HepG2 (cell line): ENCODE results near the gene CCBE1. TPM values are rescaled to one million over a fixed set of nuclear protein-coding genes. Genes with fewer than 3 reads are reported as not detected.

Source experiments
- ATAC-seq: fragments of 200-7000 bp; cut with Tn5 transposase; 3 replicates; pipeline ENCODE4 v1.9.1; 2020; ENCODE audit warnings: mild to moderate bottlenecking, moderate library complexity
- BruUV-seq: library from RNA; stranded (reverse); fragments of 400-500 nt; replicated peaks from 2 replicates; lab custom pipeline; 2021; lab: Mats Ljungman, UMichigan
- CTCF ChIA-PET: fragments of 300-600 bp; formaldehyde crosslinking; extraction: SDS; loops from one replicate; lab custom pipeline; 2021; ENCODE audit warnings: low total read pairs, inconsistent platforms, low intra/inter-chr PET ratio; lab: Yijun Ruan, JAX
- POLR2A ChIA-PET: fragments of 350-600 bp; sonication (Branson Sonifier 250); formaldehyde crosslinking; loops from one replicate; lab custom pipeline; 2020; ENCODE audit warnings: antibody characterized with exemption, inconsistent platforms; lab: Yijun Ruan, JAX
- DNase-seq: peaks from one replicate; pipeline ENCODE4 v3.0.0-alpha.2; 2015; ENCODE audit warnings: low spot score
- FAIRE-seq: peaks from 3 replicates; lab custom pipeline; 2011; peaks lifted over from hg19 to GRCh38; lab: Jason Lieb, UNC
- H2AFZ ChIP-seq: one replicate; pipeline ENCODE4 v1.6.1; 2011; ENCODE audit warnings: low read length, inconsistent platforms
- H3K27ac ChIP-seq: fragments of 300-600 bp; 3 replicates; pipeline ENCODE4 v1.8.0; 2011; ENCODE audit warnings: mixed run types, mild to moderate bottlenecking, mixed read lengths, low read length, inconsistent platforms; ENCODE audit not compliant: insufficient read depth; ENCODE audit errors: extremely low read length
- H3K27me3 ChIP-seq, 2 experiments: fragments of 200-600 bp in 1 of 2; 2 replicates in 1 of 2; 3 replicates in 1 of 2; pipeline versions ENCODE4 v1.6.0 to v1.8.0; 2011; ENCODE audit warnings: low read length in 2 of 2, mild to moderate bottlenecking in 2 of 2, moderate library complexity in 2 of 2, inconsistent platforms in 1 of 2; ENCODE audit not compliant: insufficient read depth in 2 of 2, control insufficient read depth in 1 of 2
- H3K36me3 ChIP-seq, 2 experiments: fragments of 200-600 bp in 1 of 2; replicated peaks in 1 of 2; 2 replicates in 1 of 2; 3 replicates in 1 of 2; pipeline versions ENCODE4 v1.5.1 to v1.8.0; 2011; ENCODE audit warnings: low read length in 2 of 2, inconsistent platforms in 1 of 2; ENCODE audit not compliant: insufficient read depth in 2 of 2, control insufficient read depth in 1 of 2
- H3K4me1 ChIP-seq: 2 replicates; pipeline ENCODE4 v1.5.1; 2012; ENCODE audit warnings: low read length, inconsistent platforms; ENCODE audit not compliant: insufficient read depth
- H3K4me2 ChIP-seq: 2 replicates; pipeline ENCODE4 v1.6.0; 2011; ENCODE audit warnings: low read depth, low read length, inconsistent platforms
- H3K4me3 ChIP-seq, 3 experiments: fragments of 200-600 bp in 1 of 3; sonication (generic), shearing (Covaris generic) in 1 of 3; replicated peaks in 1 of 3; 2 replicates each; pipeline ENCODE4 v1.5.1; 2011 to 2016; ENCODE audit warnings: low read length in 3 of 3, inconsistent platforms in 2 of 3, low read depth in 2 of 3, mild to moderate bottlenecking in 2 of 3, control low read depth in 1 of 3, mixed read lengths in 1 of 3; ENCODE audit not compliant: insufficient read depth in 1 of 3
- H3K79me2 ChIP-seq: one replicate; pipeline ENCODE4 v1.6.1; 2011; ENCODE audit warnings: low read length, inconsistent platforms; ENCODE audit not compliant: insufficient read depth
- H3K9ac ChIP-seq: 2 replicates; pipeline ENCODE4 v1.6.0; 2011; ENCODE audit warnings: mild to moderate bottlenecking, low read depth, low read length, inconsistent platforms; ENCODE audit not compliant: insufficient read depth
- H3K9me3 ChIP-seq: 2 replicates; pipeline ENCODE4 v1.5.1; 2012; ENCODE audit warnings: mild to moderate bottlenecking, low read length
- H4K20me1 ChIP-seq: 2 replicates; pipeline ENCODE4 v1.6.0; 2011; ENCODE audit warnings: inconsistent platforms, mild to moderate bottlenecking, low read length, moderate library complexity; ENCODE audit not compliant: insufficient read depth
- IKZF4 ChIP-seq: sonication (generic); formaldehyde crosslinking; IDR thresholded peaks from 2 replicates; pipeline ENCODE4 v1.5.1; 2020; ENCODE audit warnings: borderline replicate concordance, mild to moderate bottlenecking, low read depth, missing genetic modification reagents; ENCODE audit errors: not compliant biosample characterization
- KLF9 ChIP-seq: IDR thresholded peaks from 2 replicates; pipeline ENCODE4 v1.6.1; 2016; ENCODE audit warnings: low read depth
- MAF1 ChIP-seq: sonication (generic); formaldehyde crosslinking; IDR thresholded peaks from 2 replicates; pipeline ENCODE4 v1.5.0; 2020; ENCODE audit warnings: missing genetic modification reagents, borderline replicate concordance
- NFIC ChIP-seq: IDR thresholded peaks from 2 replicates; pipeline ENCODE4 v1.6.1; 2012; ENCODE audit warnings: mild to moderate bottlenecking, low read length, inconsistent platforms
- ZNF430 ChIP-seq: sonication (generic); formaldehyde crosslinking; IDR thresholded peaks from 2 replicates; pipeline ENCODE4 v1.9.0; 2021; ENCODE audit warnings: mild to moderate bottlenecking, missing genetic modification reagents
- ZNF441 ChIP-seq: sonication (generic); formaldehyde crosslinking; IDR thresholded peaks from 2 replicates; pipeline ENCODE4 v1.7.0; 2021; ENCODE audit warnings: missing genetic modification reagents, borderline replicate concordance
- WGBS: methylation state at CpG from one replicate; pipeline ENCODE4 v1.1.6; 2017; ENCODE audit warnings: low lambda C conversion rate; 5-methylcytosine and 5-hydroxymethylcytosine counted together
- in situ Hi-C: cut with HindIII; loops from 2 replicates; pipeline ENCODE4 v1.10.0; 2017; ENCODE audit warnings: low pct_unique_long_range_greater_than_20kb; ENCODE audit not compliant: extremely low pct_ligation_motif_present
- intact Hi-C: fragments of 100-400 bp; cut with micrococcal nuclease; formaldehyde crosslinking; loops from one replicate; pipeline ENCODE4 v1.10.0; 2022; ENCODE audit not compliant: unreplicated experiment
- polyA plus RNA-seq, 8 experiments: library from polyadenylated mRNA; depleted of rRNA in 3 of 8; stranded (reverse) in 7 of 8; unstranded in 1 of 8; fragments of >200 nt; fragmentation: Illumina TruSeq in 4 of 8; extraction: Trizol in 4 of 8; gene quantifications; 2 replicates each; pipeline versions ENCODE4 v1.2.1 to v1.2.3, GENCODE V29; 2011 to 2016; ENCODE audit warnings: low read depth in 4 of 8, missing spikeins in 1 of 8, mixed read lengths in 1 of 8; ENCODE audit not compliant: insufficient read depth in 1 of 8
- total RNA-seq, 5 experiments: library from RNA; depleted of rRNA; stranded (reverse); fragments of >200 nt; fragmentation: Illumina TruSeq; extraction: Trizol; gene quantifications; 2 replicates each; pipeline ENCODE4 v1.2.3, GENCODE V29; 2016; ENCODE audit warnings: low read depth in 1 of 5
- TF ChIP-seq, protein P1 (sequence below): fragments of 450-650 bp; IDR thresholded peaks from 2 replicates; pipeline ENCODE4 v1.6.1; 2017
- TF ChIP-seq, protein P2 (sequence below): sonication (generic); formaldehyde crosslinking; IDR thresholded peaks from 2 replicates; pipeline ENCODE4 v1.8.0; 2022; ENCODE audit warnings: mild to moderate bottlenecking, missing genetic modification reagents, borderline replicate concordance
- TF ChIP-seq, protein P3 (sequence below): IDR thresholded peaks from 2 replicates; pipeline ENCODE4 v1.6.1; 2016; ENCODE audit warnings: mild to moderate bottlenecking

Gene CCBE1
- total and polyA plus RNA-seq, 2 of the 13 experiments (the other 11 are each of a cell fraction or from before 2014, with no cell fraction given) = not detected

DNA sequence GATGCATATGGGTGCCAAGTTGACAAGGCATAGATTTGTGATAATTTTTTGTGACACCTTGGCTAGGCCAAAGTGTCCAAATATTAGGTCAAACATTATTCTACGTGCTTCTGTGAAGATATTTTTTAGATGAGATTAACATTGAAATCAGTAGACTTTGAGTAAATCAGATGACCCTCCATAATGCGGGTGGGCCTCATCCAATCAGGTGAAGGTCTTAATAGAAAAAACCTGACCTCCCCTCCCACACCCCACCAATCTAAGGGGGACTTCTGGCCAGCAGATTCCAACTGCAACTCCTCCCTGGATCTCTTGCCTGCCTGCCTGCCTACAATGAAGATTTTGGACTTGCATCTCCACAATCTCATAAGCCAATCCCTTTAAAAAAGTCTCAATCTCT is 219.4 kb downstream of the CCBE1 start:
- no peak for FAIRE-seq
- Histone ChIP-seq H4K20me1 (no peaks in the 10 kb centered on the region), H3K4me2 (no peak overlapping the region), H3K36me3 (no peaks in the 10 kb centered on the region), H3K79me2 (no peaks in the 10 kb centered on the region), H3K27me3 (no peaks in the 10 kb centered on the region; a peak in 2 of 5 replicates), H3K27ac (no peak overlapping the region), H3K4me3 (no peak overlapping the region), H3K9ac (no peak overlapping the region), H2AFZ (no peak overlapping the region), H3K4me1 (no peaks in the 10 kb centered on the region), H3K9me3 (no peaks in the 10 kb centered on the region)
- WGBS = 40% methylated on average over 2 of the region's 2 CpGs
- in situ Hi-C loops = no loop called here
- CTCF ChIA-PET = no interaction called here
- intact Hi-C loops = no loop called here
- TF ChIP-seq ZNF441 (CRISPR knock-in tag) (no peak), NFIC (no peak), KLF9 (no peak), IKZF4 (CRISPR knock-in tag) (no peak), MAF1 (CRISPR knock-in tag) (no peak), ZNF430 (CRISPR knock-in tag) (no peak)
- TF ChIP-seq, protein P1, sequence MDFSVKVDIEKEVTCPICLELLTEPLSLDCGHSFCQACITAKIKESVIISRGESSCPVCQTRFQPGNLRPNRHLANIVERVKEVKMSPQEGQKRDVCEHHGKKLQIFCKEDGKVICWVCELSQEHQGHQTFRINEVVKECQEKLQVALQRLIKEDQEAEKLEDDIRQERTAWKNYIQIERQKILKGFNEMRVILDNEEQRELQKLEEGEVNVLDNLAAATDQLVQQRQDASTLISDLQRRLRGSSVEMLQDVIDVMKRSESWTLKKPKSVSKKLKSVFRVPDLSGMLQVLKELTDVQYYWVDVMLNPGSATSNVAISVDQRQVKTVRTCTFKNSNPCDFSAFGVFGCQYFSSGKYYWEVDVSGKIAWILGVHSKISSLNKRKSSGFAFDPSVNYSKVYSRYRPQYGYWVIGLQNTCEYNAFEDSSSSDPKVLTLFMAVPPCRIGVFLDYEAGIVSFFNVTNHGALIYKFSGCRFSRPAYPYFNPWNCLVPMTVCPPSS = no peak
- TF ChIP-seq, protein P2, sequence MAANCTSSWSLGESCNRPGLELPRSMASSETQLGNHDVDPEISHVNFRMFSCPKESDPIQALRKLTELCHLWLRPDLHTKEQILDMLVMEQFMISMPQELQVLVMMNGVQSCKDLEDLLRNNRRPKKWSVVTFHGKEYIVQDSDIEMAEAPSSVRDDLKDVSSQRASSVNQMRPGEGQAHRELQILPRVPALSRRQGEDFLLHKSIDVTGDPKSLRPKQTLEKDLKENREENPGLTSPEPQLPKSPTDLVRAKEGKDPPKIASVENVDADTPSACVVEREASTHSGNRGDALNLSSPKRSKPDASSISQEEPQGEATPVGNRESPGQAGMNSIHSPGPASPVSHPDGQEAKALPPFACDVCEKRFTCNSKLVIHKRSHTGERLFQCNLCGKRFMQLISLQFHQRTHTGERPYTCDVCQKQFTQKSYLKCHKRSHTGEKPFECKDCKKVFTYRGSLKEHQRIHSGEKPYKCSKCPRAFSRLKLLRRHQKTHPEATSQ = no peak
- TF ChIP-seq, protein P3, sequence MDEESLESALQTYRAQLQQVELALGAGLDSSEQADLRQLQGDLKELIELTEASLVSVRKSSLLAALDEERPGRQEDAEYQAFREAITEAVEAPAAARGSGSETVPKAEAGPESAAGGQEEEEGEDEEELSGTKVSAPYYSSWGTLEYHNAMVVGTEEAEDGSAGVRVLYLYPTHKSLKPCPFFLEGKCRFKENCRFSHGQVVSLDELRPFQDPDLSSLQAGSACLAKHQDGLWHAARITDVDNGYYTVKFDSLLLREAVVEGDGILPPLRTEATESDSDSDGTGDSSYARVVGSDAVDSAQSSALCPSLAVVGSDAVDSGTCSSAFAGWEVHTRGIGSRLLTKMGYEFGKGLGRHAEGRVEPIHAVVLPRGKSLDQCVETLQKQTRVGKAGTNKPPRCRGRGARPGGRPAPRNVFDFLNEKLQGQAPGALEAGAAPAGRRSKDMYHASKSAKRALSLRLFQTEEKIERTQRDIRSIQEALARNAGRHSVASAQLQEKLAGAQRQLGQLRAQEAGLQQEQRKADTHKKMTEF (CRISPR knock-in tag) = no peak
- BruUV-seq = no TSS peak
- no peak for DNase-seq
- POLR2A ChIA-PET = no interaction called here
- no peak for ATAC-seq
